ENCODE data around the gene LDLRAD3. TPM values are rescaled to one million over a fixed set of nuclear protein-coding genes. Genes with fewer than 3 reads are reported as not detected.

LDLRAD3 gene
- 6.4 and 9.1 TPM in 2 replicates for total RNA-seq

GRCh38 chr11:35943713-35944502, at the start of gene LDLRAD3:
Gene LDLRAD3, plus strand, starts transcription at chr11:35944062. Its CDS starts 37 bp downstream, at chr11:35944099.

